Measurements from ENCODE around the gene PRMT1. TPM values are rescaled to one million over a fixed set of nuclear protein-coding genes. Genes with fewer than 3 reads are reported as not detected.

Gene PRMT1
- total RNA-seq, 1 experiment from 2014 or later, result 385 TPM

GRCh38 chr19:49687150-49687549 lies 10.1 kb downstream of the PRMT1 start:
- no peak for DNase-seq
- peaks cover 66% of the 10 kb centered on the region for H3K36me3 ChIP-seq
- no peak overlapping the region for H3K27ac ChIP-seq
- no peaks in the 10 kb centered on the region for H3K27me3 ChIP-seq
- no peak overlapping the region for H3K4me3 ChIP-seq
- H3K9me3 ChIP-seq (replicated peaks), result no peaks in the 10 kb centered on the region
- 0 out of 2 replicates have a peak, but pooled peaks cover 3% of the 10 kb centered on the region for H3K4me1 ChIP-seq

GRCh38 chr19:49687566-49688316 lies 10.7 kb downstream of the PRMT1 start:
- no peak overlapping the region for H3K4me3 ChIP-seq
- no peaks in the 10 kb centered on the region for H3K9me3 ChIP-seq (replicated peaks)
- no peaks in the 10 kb centered on the region for H3K27me3 ChIP-seq
- peaks cover 60% of the 10 kb centered on the region for H3K36me3 ChIP-seq
- 0 out of 2 replicates have a peak, but pooled peaks cover 3% of the 10 kb centered on the region for H3K4me1 ChIP-seq
- no peak overlapping the region for H3K27ac ChIP-seq
- no peak for DNase-seq

GRCh38 chr19:49688531-49689132 lies 11.6 kb downstream of the PRMT1 start:
- Histone ChIP-seq H3K36me3 (peaks cover 52% of the 10 kb centered on the region), H3K27me3 (no peaks in the 10 kb centered on the region), H3K27ac (no peak overlapping the region), H3K4me3 (no peak overlapping the region), H3K9me3 (replicated peaks) (no peaks in the 10 kb centered on the region), H3K4me1 (0 out of 2 replicates have a peak, but pooled peaks cover 3% of the 10 kb centered on the region)
- DNase-seq, result no peak

GRCh38 chr19:49689133-49690078 lies 12.3 kb downstream of the PRMT1 start, which contains the start of gene ADM5:
Gene ADM5 (plus strand): TSS chr19:49689594. CDS start chr19:49689838, 244 bp downstream.
- Histone ChIP-seq H3K36me3 (peaks cover 44% of the 10 kb centered on the region), H3K9me3 (replicated peaks) (no peaks in the 10 kb centered on the region), H3K4me1 (0 out of 2 replicates have a peak, but pooled peaks cover 3% of the 10 kb centered on the region), H3K4me3 (peak within 1 kb of the TSS; percentile 57), H3K27ac (peak within 1 kb of the TSS; percentile 67), H3K27me3 (no peaks in the 10 kb centered on the region)
- no peak for DNase-seq

- no peaks in the 10 kb centered on the region for H3K27me3 ChIP-seq
- H3K27ac ChIP-seq, result peak overlapping the region; percentile 67
- H3K36me3 ChIP-seq, result peaks cover 37% of the 10 kb centered on the region
Measured at GRCh38 chr19:49690079-49690655, 13.1 kb downstream of the PRMT1 start.

GRCh38 chr19:49690656-49691242 lies 13.7 kb downstream of the PRMT1 start, which contains the start of gene CPT1C:
Gene CPT1C (plus strand): TSS chr19:49691116. CDS start chr19:49692253, 1,137 bp downstream.
- peak; percentile 91 to 94 for DNase-seq
- Histone ChIP-seq H3K9me3 (replicated peaks) (no peaks in the 10 kb centered on the region), H3K27me3 (no peaks in the 10 kb centered on the region), H3K27ac (peak within 1 kb of the TSS; percentile 67), H3K36me3 (peaks cover 32% of the 10 kb centered on the region), H3K4me3 (peak within 1 kb of the TSS; percentile 57), H3K4me1 (0 out of 2 replicates have a peak, but pooled peaks cover 3% of the 10 kb centered on the region)

More at GRCh38 chr19:49690079-49690655, 13.1 kb downstream of the PRMT1 start:
- 0 out of 2 replicates have a peak, but pooled peaks cover 3% of the 10 kb centered on the region for H3K4me1 ChIP-seq
- peak overlapping the region; percentile 57 for H3K4me3 ChIP-seq
- no peak for DNase-seq
- H3K9me3 ChIP-seq (replicated peaks), result no peaks in the 10 kb centered on the region

- Histone ChIP-seq H3K27ac (no peak overlapping the region; the same call in 1 of the 2 replicates), H3K36me3 (peaks cover 26% of the 10 kb centered on the region), H3K27me3 (no peaks in the 10 kb centered on the region), H3K4me3 (peak overlapping the region; percentile 57), H3K4me1 (0 out of 2 replicates have a peak, but pooled peaks cover 3% of the 10 kb centered on the region), H3K9me3 (replicated peaks) (no peaks in the 10 kb centered on the region)
- DNase-seq, result peak; percentile 79 to 86
Measured at GRCh38 chr19:49691243-49692146, 14.4 kb downstream of the PRMT1 start.

- Histone ChIP-seq H3K9me3 (replicated peaks) (no peaks in the 10 kb centered on the region), H3K4me3 (no peak overlapping the region), H3K36me3 (peaks cover 22% of the 10 kb centered on the region), H3K4me1 (0 out of 2 replicates have a peak, but pooled peaks cover 3% of the 10 kb centered on the region), H3K27me3 (no peaks in the 10 kb centered on the region), H3K27ac (no peak overlapping the region)
- DNase-seq, result no peak
Measured at GRCh38 chr19:49692147-49692506, 15.1 kb downstream of the PRMT1 start.

GRCh38 chr19:49696115-49696514 lies 19.0 kb downstream of the PRMT1 start:
- no peak overlapping the region for H3K27ac ChIP-seq
- no peaks in the 10 kb centered on the region for H3K27me3 ChIP-seq
- no peak overlapping the region for H3K4me3 ChIP-seq
- no peak for DNase-seq
- no peaks in the 10 kb centered on the region for H3K4me1 ChIP-seq
- no peaks in the 10 kb centered on the region for H3K9me3 ChIP-seq (replicated peaks)
- H3K36me3 ChIP-seq, result no peaks in the 10 kb centered on the region

GRCh38 chr19:49696865-49697264 lies 19.8 kb downstream of the PRMT1 start:
- no peak for DNase-seq
- H3K36me3 ChIP-seq, result no peaks in the 10 kb centered on the region
- no peak overlapping the region for H3K27ac ChIP-seq
- no peaks in the 10 kb centered on the region for H3K27me3 ChIP-seq
- no peak overlapping the region for H3K4me3 ChIP-seq
- H3K9me3 ChIP-seq (replicated peaks), result no peaks in the 10 kb centered on the region
- no peaks in the 10 kb centered on the region for H3K4me1 ChIP-seq

GRCh38 chr19:49699364-49699763 lies 22.3 kb downstream of the PRMT1 start:
- Histone ChIP-seq H3K36me3 (no peaks in the 10 kb centered on the region), H3K4me1 (no peaks in the 10 kb centered on the region), H3K9me3 (replicated peaks) (no peaks in the 10 kb centered on the region), H3K27ac (no peak overlapping the region), H3K27me3 (no peaks in the 10 kb centered on the region), H3K4me3 (no peak overlapping the region)
- DNase-seq, result no peak

- Histone ChIP-seq H3K4me1 (no peaks in the 10 kb centered on the region), H3K9me3 (replicated peaks) (no peaks in the 10 kb centered on the region), H3K36me3 (no peaks in the 10 kb centered on the region), H3K4me3 (no peak overlapping the region), H3K27ac (no peak overlapping the region), H3K27me3 (no peaks in the 10 kb centered on the region)
- no peak for DNase-seq
Measured at GRCh38 chr19:49700563-49700962, 23.5 kb downstream of the PRMT1 start.

GRCh38 chr19:49701271-49701786 lies 24.3 kb downstream of the PRMT1 start:
- H3K27me3 ChIP-seq, result no peaks in the 10 kb centered on the region
- no peak for DNase-seq

More at GRCh38 chr19:49701271-49701786, 24.3 kb downstream of the PRMT1 start:
- no peaks in the 10 kb centered on the region for H3K4me1 ChIP-seq
- H3K36me3 ChIP-seq, result no peaks in the 10 kb centered on the region; the same call in 1 of the 2 replicates
- no peaks in the 10 kb centered on the region for H3K9me3 ChIP-seq (replicated peaks)
- no peak overlapping the region for H3K4me3 ChIP-seq
- H3K27ac ChIP-seq, result no peak overlapping the region

All from SJCRH30 (cell line).